Measurements from ENCODE around the gene FXYD7. TPM values are rescaled to one million over a fixed set of nuclear protein-coding genes. Genes with fewer than 3 reads are reported as not detected.

The FXYD7 gene
- polyA plus RNA-seq, 1 donor from 2014 or later, result 35.7 TPM

DNA sequence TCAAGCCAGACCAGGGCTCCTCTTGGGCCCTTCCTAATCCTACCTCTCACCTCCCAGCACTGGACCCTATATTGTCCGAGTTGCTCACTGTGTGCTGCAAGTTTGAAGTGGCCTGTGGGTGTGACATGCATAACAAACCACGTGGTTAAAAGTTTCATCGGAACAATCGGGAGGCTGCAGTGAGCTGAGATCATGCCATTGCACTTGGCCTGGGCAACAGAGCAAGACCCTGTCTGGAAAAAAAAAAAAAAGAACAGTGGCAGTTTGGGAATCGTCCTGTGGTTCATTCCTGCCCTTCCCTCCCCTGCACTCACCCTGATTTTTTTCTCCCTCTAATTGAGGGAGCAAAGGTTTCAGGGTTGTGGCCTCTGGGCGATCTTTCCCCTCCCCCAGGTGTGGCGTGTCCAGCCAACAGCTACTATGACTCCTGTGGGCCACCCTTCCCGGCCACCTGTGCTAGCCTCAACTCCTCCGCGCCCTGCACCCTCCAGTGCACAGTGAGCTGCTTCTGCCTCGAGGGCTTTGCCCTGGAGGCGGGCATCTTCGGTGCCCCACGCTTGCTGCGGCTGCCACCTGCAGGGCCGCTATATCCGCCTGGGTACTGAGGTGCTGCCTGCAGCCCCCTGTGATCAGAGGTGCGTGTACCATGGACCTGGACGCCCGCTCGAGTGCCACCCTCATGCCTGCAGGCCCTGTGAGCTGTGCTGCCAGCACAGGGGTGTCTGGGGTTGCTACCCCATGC, 43.7 kb upstream of the FXYD7 start:
- TF ChIP-seq, protein P1, sequence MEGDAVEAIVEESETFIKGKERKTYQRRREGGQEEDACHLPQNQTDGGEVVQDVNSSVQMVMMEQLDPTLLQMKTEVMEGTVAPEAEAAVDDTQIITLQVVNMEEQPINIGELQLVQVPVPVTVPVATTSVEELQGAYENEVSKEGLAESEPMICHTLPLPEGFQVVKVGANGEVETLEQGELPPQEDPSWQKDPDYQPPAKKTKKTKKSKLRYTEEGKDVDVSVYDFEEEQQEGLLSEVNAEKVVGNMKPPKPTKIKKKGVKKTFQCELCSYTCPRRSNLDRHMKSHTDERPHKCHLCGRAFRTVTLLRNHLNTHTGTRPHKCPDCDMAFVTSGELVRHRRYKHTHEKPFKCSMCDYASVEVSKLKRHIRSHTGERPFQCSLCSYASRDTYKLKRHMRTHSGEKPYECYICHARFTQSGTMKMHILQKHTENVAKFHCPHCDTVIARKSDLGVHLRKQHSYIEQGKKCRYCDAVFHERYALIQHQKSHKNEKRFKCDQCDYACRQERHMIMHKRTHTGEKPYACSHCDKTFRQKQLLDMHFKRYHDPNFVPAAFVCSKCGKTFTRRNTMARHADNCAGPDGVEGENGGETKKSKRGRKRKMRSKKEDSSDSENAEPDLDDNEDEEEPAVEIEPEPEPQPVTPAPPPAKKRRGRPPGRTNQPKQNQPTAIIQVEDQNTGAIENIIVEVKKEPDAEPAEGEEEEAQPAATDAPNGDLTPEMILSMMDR (IDR thresholded peaks at IDR 0.05; ENCODE audit: poor library complexity, severe bottlenecking), result no peak
- TF ChIP-seq EZH2 (IDR thresholded peaks at IDR 0.05; ENCODE audit: borderline replicate concordance, insufficient read depth, low read length, poor library complexity, severe bottlenecking) (no peak), MXI1 (conservative IDR thresholded peaks at IDR 0.05; ENCODE audit: poor library complexity, severe bottlenecking) (no peak), POLR2AphosphoS5 (IDR thresholded peaks at IDR 0.05) (no peak), EP300 (conservative IDR thresholded peaks at IDR 0.05; ENCODE audit: poor library complexity, severe bottlenecking) (no peak), SMC3 (conservative IDR thresholded peaks at IDR 0.05; ENCODE audit: poor library complexity) (no peak), TAF1 (IDR thresholded peaks at IDR 0.05; ENCODE audit: low read depth) (no peak), RAD21 (conservative IDR thresholded peaks at IDR 0.05) (no peak)
- TF ChIP-seq, protein P2, sequence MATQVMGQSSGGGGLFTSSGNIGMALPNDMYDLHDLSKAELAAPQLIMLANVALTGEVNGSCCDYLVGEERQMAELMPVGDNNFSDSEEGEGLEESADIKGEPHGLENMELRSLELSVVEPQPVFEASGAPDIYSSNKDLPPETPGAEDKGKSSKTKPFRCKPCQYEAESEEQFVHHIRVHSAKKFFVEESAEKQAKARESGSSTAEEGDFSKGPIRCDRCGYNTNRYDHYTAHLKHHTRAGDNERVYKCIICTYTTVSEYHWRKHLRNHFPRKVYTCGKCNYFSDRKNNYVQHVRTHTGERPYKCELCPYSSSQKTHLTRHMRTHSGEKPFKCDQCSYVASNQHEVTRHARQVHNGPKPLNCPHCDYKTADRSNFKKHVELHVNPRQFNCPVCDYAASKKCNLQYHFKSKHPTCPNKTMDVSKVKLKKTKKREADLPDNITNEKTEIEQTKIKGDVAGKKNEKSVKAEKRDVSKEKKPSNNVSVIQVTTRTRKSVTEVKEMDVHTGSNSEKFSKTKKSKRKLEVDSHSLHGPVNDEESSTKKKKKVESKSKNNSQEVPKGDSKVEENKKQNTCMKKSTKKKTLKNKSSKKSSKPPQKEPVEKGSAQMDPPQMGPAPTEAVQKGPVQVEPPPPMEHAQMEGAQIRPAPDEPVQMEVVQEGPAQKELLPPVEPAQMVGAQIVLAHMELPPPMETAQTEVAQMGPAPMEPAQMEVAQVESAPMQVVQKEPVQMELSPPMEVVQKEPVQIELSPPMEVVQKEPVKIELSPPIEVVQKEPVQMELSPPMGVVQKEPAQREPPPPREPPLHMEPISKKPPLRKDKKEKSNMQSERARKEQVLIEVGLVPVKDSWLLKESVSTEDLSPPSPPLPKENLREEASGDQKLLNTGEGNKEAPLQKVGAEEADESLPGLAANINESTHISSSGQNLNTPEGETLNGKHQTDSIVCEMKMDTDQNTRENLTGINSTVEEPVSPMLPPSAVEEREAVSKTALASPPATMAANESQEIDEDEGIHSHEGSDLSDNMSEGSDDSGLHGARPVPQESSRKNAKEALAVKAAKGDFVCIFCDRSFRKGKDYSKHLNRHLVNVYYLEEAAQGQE (IDR thresholded peaks at IDR 0.05; ENCODE audit: borderline replicate concordance), result no peak
- Histone ChIP-seq H2AFZ (ENCODE audit: low read depth, low read length) (no peak overlapping the region), H3K4me2 (ENCODE audit: low read length) (no peak overlapping the region), H3F3A (ENCODE audit: insufficient read depth, low read length, poor library complexity, severe bottlenecking) (no peaks in the 10 kb centered on the region), H3K27ac (ENCODE audit: low read length) (no peak overlapping the region), H3K9me2 (ENCODE audit: insufficient read depth, low read length) (no peaks in the 10 kb centered on the region), H3K9me3 (ENCODE audit: low read length) (no peaks in the 10 kb centered on the region), H3K79me2 (replicated peaks; ENCODE audit: insufficient read depth, low read length) (no peaks in the 10 kb centered on the region), H3K9ac (ENCODE audit: low read length) (no peak overlapping the region), H3K36me3 (ENCODE audit: insufficient read depth, low read length) (no peaks in the 10 kb centered on the region), H3K27me3 (ENCODE audit: insufficient read depth, low read depth, low read length) (no peaks in the 10 kb centered on the region), H3K4me3 (ENCODE audit: low read length) (no peak overlapping the region), H4K20me1 (ENCODE audit: insufficient read depth) (no peaks in the 10 kb centered on the region)

DNA sequence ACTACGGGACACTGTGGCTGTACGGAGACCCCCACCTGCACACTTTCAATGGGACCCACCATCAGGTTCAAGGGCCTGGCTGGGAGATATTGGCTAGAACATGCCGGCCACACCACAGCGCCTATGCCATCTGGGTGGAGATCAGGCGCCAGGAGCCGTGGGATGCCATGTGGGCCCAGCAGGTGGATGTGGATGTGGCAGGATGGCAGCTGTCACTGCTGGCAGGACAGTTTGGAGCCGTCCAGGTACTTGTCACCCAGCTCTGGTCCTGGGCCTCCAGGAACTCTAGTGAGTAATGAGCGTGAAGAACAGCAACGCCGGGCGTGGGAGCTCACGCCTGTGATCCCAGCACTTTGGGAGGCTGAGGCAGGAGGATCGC, 43.2 kb upstream of the FXYD7 start:
- H3K79me2 ChIP-seq (replicated peaks; ENCODE audit: insufficient read depth, low read length), result no peaks in the 10 kb centered on the region
- no peaks in the 10 kb centered on the region for H3K9me2 ChIP-seq (ENCODE audit: insufficient read depth, low read length)
- no peak overlapping the region for H2AFZ ChIP-seq (ENCODE audit: low read depth, low read length)
- no peaks in the 10 kb centered on the region for H3K9me3 ChIP-seq (ENCODE audit: low read length)
- H3K9ac ChIP-seq (ENCODE audit: low read length), result no peak overlapping the region
- no peak for TF ChIP-seq MXI1 (conservative IDR thresholded peaks at IDR 0.05; ENCODE audit: poor library complexity, severe bottlenecking)
- TF ChIP-seq TAF1 (IDR thresholded peaks at IDR 0.05; ENCODE audit: low read depth), result no peak
- TF ChIP-seq SMC3 (conservative IDR thresholded peaks at IDR 0.05; ENCODE audit: poor library complexity), result no peak
- no peak for TF ChIP-seq EP300 (conservative IDR thresholded peaks at IDR 0.05; ENCODE audit: poor library complexity, severe bottlenecking)
- no peak for TF ChIP-seq POLR2AphosphoS5 (IDR thresholded peaks at IDR 0.05)
- TF ChIP-seq, protein P1 (IDR thresholded peaks at IDR 0.05; ENCODE audit: poor library complexity, severe bottlenecking), result no peak
- no peak for TF ChIP-seq EZH2 (IDR thresholded peaks at IDR 0.05; ENCODE audit: borderline replicate concordance, insufficient read depth, low read length, poor library complexity, severe bottlenecking)
- TF ChIP-seq, protein P2 (IDR thresholded peaks at IDR 0.05; ENCODE audit: borderline replicate concordance), result no peak
- no peak for TF ChIP-seq RAD21 (conservative IDR thresholded peaks at IDR 0.05)
- H3K27ac ChIP-seq (ENCODE audit: low read length), result no peak overlapping the region
- H3F3A ChIP-seq (ENCODE audit: insufficient read depth, low read length, poor library complexity, severe bottlenecking), result no peaks in the 10 kb centered on the region
- H3K4me2 ChIP-seq (ENCODE audit: low read length), result no peak overlapping the region
- no peak overlapping the region for H3K4me3 ChIP-seq (ENCODE audit: low read length)
- no peaks in the 10 kb centered on the region for H3K27me3 ChIP-seq (ENCODE audit: insufficient read depth, low read depth, low read length)
- no peaks in the 10 kb centered on the region for H4K20me1 ChIP-seq (ENCODE audit: insufficient read depth)
- H3K36me3 ChIP-seq (ENCODE audit: insufficient read depth, low read length), result no peaks in the 10 kb centered on the region

All from neural cell (in vitro differentiated cells).